GM18505 (cell line): Measurements from ENCODE around the gene CDKN1A.
"Not testable (repeated sequence)": the region's sequence is repeated elsewhere in the genome, so short reads cannot be mapped to it uniquely, and the experiment has no call there.

Source experiments
- ATAC-seq: cut with Tn5 transposase; IDR thresholded peaks from one replicate; pipeline ENCODE4 v1.9.1; 2021; ENCODE audit not compliant: unreplicated experiment
- POLR2A ChIP-seq: IDR thresholded peaks from 4 replicates; pipeline ENCODE4 v1.6.1; 2011; ENCODE audit warnings: borderline replicate concordance; ENCODE audit not compliant: insufficient read depth, insufficient read length; ENCODE audit errors: extremely low read depth

CDKN1A gene

DNA sequence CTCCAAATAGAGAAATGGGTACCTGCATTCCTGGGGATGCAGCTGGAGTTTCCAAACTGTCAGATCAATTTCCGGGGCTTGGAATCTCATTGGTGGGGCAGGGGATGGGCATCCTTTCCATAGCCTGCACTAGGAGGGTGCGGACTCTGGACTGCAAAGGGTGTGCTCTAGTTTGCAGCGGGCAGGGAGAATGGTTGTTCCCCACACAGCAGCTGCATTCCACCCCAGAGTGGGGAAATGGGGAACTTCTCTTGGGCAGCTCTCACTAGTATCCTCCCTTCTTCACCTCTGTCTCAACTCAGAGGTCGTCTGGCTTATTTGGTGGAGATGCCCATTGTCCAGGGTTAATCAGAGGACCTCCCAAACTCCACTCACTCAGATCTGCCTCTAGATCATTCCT, 34.5 kb upstream of the CDKN1A start:
- no peak for ATAC-seq
- no peak for TF ChIP-seq POLR2A

DNA sequence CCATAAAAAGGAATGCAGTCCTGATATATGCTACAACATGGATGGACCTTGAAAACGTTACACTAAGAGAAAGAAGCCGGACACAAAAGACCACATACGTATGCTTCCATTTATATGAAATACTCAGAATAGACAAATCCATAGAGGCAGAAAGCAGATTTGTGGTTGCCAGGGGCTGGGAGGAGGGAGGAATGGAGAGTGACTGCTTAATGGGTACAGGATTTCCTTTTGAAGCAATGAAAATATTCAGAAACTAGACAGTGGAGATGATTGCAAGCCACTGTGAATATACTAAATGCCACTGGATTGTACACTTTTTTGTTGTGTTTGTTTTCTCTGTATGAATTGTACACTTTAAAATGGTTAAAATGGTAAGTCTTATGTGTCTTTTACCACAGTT, 29.4 kb upstream of the CDKN1A start:
- no peak for ATAC-seq
- no peak for TF ChIP-seq POLR2A

DNA sequence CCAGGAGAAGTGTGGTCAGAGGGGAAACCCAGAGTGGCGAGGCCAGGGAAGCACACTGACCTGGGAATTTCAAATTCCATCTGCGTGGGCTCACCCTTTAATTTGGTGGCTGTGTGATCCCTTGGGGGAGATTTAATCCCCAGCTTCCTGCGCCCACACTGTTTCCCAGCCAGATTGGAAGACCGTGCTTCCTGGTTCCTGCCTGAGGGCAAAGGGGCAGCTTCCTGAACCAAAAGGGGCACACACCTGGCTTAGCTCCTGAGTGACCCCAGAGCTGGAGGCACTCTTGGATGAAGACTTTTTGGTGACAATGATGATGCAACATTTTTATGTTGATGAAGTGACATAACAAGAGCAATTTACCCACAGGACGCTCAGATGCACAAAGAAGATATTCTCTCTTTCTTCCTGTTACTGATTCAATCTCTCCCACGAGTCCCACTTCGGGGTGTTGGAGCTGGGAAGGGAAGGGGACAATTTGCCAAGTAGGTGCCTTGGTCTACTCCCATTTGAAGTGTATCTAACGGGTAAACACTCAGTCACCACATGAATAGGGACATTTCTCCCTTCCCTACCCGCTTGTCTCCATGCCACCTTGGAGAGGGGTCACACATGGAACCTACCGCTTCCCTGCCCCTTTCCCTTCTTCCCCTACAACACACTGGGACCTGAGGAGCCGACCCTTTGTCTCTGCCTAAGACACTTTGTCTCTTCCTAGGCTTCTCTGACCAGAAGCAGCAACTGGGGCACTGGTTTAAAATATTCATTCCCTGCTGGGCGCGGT, 28.6 kb upstream of the CDKN1A start:
- ATAC-seq: no peak

DNA sequence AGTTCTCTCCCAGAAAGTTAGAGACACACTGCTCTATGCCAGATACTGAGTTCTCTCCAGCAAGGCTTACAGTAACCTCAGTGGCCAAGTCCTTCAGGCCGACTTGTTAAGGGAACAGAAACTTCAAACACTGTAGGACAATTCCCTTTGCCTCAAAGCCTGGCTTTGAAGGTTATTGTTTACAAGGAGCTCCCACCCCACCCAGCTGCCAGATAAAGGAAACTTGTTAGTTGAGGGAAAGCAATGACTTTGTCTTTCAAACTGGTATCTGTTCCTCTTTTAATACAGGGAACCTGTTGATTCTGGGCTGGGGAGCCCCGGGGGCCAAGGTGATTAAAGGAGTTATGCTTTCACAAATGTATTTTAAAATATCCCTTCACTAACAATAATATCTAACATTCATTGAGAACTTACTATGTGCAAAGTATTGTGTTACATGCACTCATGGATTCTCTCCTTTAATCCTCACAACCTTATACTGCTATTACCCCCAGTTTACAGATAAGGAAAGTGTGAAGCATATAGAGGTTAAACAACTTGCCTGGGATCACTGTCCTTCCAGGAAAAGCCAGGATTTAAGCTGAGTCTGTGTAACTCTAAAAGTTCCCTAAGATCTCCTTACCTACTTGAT, 27.6 kb upstream of the CDKN1A start:
- ATAC-seq: no peak
- TF ChIP-seq POLR2A: no peak

More for the DNA sequence above, 28.6 kb upstream of the CDKN1A start:
- no peak for TF ChIP-seq POLR2A

DNA sequence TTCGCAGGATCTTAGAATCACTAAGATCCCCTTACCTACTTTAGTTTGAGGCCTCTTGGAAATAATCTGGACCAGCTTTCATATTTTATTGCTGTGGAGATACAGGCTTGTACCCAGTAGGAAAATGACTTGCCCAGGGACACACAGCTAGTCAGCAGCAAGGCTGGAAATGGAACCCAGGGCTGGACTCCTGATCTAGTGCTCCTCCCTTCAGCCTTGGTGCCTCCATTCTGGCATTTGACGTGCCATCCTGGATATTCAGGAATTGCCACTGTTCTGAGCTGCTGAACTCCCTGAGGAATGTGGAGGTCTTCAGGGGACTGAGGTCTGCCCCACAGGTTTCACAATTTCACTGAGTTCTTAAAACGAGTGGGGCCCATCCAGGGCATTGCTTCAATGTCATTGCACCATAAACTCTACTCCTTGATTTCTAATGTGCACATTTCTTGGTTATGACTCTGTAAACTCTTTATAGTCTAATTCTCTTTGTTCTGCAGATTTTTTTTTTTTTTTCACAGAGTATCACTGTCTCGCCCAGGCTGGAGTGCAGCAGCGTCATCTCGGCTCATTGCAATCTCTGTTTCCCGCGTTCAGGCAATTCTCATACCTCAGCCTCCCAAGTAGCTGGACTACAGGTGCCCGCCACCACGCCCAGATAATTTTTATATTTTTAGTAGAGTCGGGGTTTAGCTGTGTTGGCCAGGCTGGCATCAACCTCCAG, 26.7 kb upstream of the CDKN1A start:
- ATAC-seq: no peak
- no peak for TF ChIP-seq POLR2A

DNA sequence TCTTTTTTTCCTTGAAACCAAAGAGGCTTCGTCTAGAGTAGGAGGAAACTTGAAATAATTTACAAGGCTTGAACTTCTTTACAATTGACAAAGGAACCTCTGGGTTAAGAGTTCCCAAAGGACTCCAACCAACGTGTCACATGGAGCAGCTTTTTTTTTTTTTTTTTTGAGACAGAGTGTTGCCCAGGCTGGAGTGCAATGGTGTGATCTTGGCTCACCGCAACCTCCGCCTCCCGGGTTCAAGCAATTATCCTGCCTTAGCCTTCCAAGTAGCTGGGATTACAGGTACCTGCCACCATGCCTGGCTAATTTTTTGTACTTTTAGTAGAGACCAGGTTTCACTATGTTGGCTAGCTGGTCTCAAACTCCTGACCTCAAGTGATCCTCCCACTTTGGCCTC, 24.0 kb upstream of the CDKN1A start:
- ATAC-seq: not testable (repeated sequence)

DNA sequence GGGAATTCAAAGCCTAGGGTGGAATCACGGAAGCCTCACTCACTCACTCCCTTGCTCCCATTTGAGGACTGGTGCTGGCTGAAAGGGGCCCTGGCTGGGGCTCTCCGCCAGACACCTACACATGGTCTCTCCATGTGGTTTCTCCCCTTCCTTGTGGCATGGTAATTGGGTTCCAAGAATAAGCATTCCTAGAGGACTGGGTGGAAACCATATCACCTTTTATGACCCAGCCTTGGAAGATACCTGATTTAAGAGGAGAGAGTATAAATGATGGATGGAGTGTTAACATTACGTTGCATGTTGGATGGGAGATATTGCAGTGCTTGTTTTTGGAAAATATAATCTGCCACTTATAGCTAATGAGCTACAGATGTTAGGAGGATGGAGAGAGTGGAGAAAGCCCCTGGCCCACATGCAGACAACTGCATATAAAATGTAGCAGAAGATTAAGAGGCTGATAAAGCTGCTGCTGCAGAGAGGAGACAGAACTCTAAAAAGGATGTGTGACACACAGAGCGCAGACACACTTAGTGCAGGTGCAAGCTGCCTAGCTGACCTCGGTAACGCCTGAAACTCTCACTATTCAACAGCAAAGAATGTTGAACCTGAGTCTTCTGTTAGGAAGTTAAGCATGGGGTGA, 23.3 kb upstream of the CDKN1A start:
- ATAC-seq: no peak
- no peak for TF ChIP-seq POLR2A

DNA sequence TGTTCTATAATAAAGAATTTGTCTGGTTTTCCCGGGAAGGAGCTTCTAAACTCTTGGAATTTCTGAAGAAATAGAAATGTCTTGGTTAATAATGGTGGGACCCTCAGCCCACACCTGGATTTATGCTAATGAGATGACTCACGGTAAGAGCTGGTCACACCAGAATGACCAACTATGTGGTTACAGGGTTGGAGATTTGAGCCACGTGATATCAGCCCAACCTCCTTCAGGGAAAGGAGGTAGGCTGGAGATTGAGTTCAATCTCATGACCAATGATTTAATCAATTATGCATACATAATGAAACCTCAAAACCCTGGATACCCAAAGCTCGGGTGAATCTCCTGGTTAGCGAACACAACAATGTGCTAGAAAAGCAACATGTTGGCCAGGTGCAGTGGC, 22.1 kb upstream of the CDKN1A start:
- no peak for ATAC-seq
- TF ChIP-seq POLR2A: no peak

DNA sequence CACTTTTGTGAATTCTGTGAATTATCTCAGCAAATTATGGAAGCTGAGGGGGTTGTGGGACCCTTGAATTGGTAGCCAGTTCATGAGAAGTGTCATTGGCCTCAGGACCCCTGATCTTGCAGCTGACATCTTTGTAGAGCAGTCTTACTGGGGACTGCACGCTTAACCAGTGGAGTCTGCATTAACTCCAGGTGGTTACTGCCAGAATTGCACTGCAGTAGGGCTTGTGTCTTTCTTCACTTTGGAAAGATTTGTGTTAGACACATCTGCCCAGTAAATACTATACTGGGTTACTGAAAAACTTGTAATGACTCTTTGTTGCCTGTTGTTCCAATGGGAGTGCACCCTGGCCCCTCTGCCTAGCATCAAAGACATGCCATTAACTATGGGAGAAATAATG, 21.2 kb upstream of the CDKN1A start:
- ATAC-seq: no peak
- no peak for TF ChIP-seq POLR2A

DNA sequence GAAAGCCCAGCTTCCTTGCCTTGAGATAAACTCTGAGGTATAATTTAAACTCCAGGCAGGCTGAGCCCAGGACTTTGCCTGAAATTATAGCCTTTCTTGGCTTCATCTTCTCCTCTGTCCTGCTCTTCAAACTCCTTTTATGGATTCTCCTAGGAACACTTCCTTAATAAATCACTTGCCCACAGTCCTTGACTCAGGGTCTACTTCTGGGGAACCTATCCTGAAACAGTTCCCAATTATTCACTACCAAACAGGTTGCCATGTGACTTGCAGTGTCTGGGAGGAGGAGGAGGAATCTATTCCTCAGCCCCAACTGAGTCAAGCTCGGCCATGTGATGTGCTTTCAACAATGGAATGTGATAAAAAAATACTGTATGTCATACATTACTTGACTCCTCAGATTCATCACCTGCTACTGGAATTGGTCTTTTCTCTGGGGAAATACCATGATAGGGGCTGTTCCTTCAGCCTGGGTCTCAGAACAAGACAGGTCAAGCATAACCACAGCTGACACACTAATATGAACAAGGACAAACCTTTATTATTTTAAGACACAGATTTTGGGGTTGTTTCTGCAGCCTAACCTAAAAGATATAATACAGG, 20.5 kb upstream of the CDKN1A start:
- ATAC-seq: no peak
- TF ChIP-seq POLR2A: no peak

DNA sequence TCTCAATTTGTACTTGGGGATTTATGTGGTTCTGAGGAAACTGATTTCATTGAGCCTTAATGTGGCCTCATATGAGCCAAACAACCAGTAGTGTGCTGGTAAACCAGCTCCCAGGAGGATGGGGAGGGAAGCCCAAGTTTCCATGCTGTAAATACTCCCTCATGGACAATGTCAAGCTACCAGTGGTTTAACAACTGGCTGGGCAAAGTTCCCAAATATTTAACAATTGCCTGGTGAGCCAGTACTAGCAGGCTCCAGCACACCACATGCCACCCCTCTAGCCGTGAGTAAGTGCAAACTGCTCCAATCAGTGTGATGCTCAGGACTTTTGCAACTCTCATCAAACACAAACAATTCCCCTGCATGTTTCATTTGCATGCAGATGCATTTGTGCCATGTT, 19.2 kb upstream of the CDKN1A start:
- no peak for TF ChIP-seq POLR2A
- ATAC-seq: no peak

DNA sequence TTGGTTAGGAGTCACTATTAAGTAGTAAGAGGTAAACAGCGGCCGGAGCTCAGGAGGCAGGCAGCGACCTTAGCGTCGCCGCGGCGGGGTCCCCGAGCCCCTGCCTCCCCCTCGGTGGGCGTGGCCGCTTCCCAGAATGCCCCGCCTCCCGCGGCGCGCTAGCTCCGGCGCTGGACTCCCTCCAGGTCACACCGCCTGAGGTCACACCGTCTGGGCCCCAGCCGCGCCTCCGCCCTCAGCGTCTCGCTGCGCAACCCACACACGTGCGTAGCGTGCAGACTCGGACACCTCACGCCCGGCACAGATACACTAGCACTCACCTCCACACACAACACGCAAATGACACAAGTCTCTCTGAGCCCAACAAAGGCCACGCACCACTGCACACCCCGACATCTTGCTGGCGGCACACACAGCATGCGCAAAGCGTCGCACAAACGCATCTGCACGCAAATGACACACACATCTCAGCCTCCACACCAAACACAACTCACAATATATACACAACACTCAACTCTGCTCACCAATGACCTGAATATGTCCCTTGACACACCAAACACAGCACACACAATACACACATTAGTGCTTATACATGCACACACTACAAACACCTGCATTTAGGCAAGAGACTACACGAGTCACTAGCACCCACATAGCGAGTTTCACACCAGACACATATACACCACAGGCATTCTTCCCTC, 17.6 kb upstream of the CDKN1A start:
- ATAC-seq: no peak
- TF ChIP-seq POLR2A: no peak

DNA sequence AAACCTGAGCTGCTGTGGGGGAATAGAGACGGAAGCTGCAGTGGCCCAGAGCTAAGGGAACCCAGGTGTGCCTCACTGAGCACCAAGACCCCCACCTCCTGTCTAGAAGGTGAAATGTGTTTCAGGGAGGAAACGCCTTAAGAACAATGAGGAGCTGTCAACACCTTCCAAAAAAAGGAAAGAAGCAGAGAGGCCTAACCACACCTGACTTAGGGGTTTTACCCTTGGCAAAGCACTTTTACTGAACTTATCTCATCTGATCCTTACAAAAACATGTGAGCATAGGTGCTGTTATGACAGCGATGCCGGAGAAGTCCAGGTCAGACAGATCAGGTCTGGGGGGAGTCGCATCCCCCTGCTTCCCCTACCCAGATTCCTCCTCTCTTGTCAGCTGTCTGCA, 16.1 kb upstream of the CDKN1A start:
- TF ChIP-seq POLR2A: no peak
- no peak for ATAC-seq
